ENCODE data around the gene IFT88.

- TF ChIP-seq CTCF (conservative IDR thresholded peaks at IDR 0.05 in 1 of 2, IDR thresholded peaks at IDR 0.05 in 1 of 2; ENCODE audit: low read depth in 1 of 2, low read length in 2 of 2), result no peak
- TF ChIP-seq EZH2 (IDR thresholded peaks at IDR 0.05; ENCODE audit: low read length, missing control alignments), result no peak
These were observed 27.3 kb downstream of the IFT88 start for GRCh38 chr13:20594280-20594679.

All from fibroblast of lung (primary cell).